IPS DF 6.9 (cell line): ENCODE measurements around the gene POLL.

Experiments
- DNase-seq: peaks from one replicate; pipeline ENCODE4 v3.0.0-alpha.2; 2013; ENCODE audit warnings: low read depth, low spot score
- H3K27ac ChIP-seq: one replicate; pipeline ENCODE4 v1.5.1; 2013; ENCODE audit warnings: low read length, control low read depth
- H3K27me3 ChIP-seq: 2 replicates; pipeline ENCODE4 v1.6.1; 2013; ENCODE audit warnings: mild to moderate bottlenecking, low read length; ENCODE audit not compliant: control insufficient read depth, insufficient read depth
- H3K36me3 ChIP-seq: 2 replicates; pipeline ENCODE4 v1.6.1; 2013; ENCODE audit warnings: low read length; ENCODE audit not compliant: control insufficient read depth, insufficient read depth
- H3K4me1 ChIP-seq: 2 replicates; pipeline ENCODE4 v1.6.1; 2013; ENCODE audit warnings: low read length; ENCODE audit not compliant: control insufficient read depth, insufficient read depth
- H3K4me3 ChIP-seq: 2 replicates; pipeline ENCODE4 v1.5.1; 2013; ENCODE audit warnings: mild to moderate bottlenecking, low read length
- H3K9me3 ChIP-seq: 2 replicates; pipeline ENCODE4 v1.6.1; 2013; ENCODE audit warnings: low read length, inconsistent platforms; ENCODE audit not compliant: control insufficient read depth, insufficient read depth
- WGBS: extraction: QIAGEN DNeasy Blood & Tissue Kit; methylation state at CpG from one replicate; pipeline ENCODE4 v1.1.7; 2013; ENCODE audit warnings: mixed read lengths, missing lambda C conversion rate; ENCODE audit not compliant: insufficient read length, insufficient coverage; 5-methylcytosine and 5-hydroxymethylcytosine counted together

The POLL gene

GRCh38 chr10:101567165-101568006 lies 20.7 kb downstream of the POLL start:
- Histone ChIP-seq H3K4me1 (peaks cover 6% of the 10 kb centered on the region; the same call in 1 of the 2 replicates), H3K27ac (no peak overlapping the region), H3K36me3 (no peaks in the 10 kb centered on the region), H3K4me3 (no peak overlapping the region), H3K9me3 (no peaks in the 10 kb centered on the region), H3K27me3 (peaks cover 4% of the 10 kb centered on the region; the same call in 1 of the 2 replicates)
- no CpG with 5 or more reads among the region's 7 CpGs for WGBS
- no peak for DNase-seq

GRCh38 chr10:101566333-101567164 lies 21.5 kb downstream of the POLL start:
- H3K27me3 ChIP-seq: peaks cover 4% of the 10 kb centered on the region; the same call in 1 of the 2 replicates
- no CpG with 5 or more reads among the region's 59 CpGs for WGBS
- H3K4me3 ChIP-seq: no peak overlapping the region
- peaks cover 6% of the 10 kb centered on the region; the same call in 1 of the 2 replicates for H3K4me1 ChIP-seq
- no peak for DNase-seq
- H3K27ac ChIP-seq: no peak overlapping the region
- no peaks in the 10 kb centered on the region for H3K9me3 ChIP-seq
- H3K36me3 ChIP-seq: no peaks in the 10 kb centered on the region

DNA sequence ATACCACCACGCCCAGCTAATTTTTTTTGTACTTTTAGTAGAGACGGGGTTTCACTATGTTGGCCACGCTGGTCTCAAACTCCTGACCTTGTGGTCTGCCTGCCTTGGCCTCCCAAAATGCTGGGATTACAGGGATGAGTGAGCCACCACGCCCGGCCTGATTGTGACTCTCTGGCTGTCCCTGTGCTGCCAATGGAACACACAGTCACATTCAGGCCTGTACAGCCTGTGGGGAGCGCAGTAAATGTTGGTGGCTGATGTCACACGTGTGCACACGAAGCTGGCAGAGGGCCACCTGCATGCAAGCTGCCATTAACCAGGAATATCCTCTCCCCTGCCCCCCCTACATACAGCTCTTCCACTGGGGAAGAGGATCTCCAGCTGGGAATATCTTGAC lies 22.1 kb downstream of the POLL start:
- Histone ChIP-seq H3K27ac (no peak overlapping the region), H3K9me3 (no peaks in the 10 kb centered on the region), H3K36me3 (no peaks in the 10 kb centered on the region), H3K27me3 (peaks cover 3% of the 10 kb centered on the region; the same call in 1 of the 2 replicates), H3K4me3 (no peak overlapping the region), H3K4me1 (peaks cover 6% of the 10 kb centered on the region; the same call in 1 of the 2 replicates)
- no peak for DNase-seq
- WGBS: no CpG with 5 or more reads among the region's 8 CpGs

DNA sequence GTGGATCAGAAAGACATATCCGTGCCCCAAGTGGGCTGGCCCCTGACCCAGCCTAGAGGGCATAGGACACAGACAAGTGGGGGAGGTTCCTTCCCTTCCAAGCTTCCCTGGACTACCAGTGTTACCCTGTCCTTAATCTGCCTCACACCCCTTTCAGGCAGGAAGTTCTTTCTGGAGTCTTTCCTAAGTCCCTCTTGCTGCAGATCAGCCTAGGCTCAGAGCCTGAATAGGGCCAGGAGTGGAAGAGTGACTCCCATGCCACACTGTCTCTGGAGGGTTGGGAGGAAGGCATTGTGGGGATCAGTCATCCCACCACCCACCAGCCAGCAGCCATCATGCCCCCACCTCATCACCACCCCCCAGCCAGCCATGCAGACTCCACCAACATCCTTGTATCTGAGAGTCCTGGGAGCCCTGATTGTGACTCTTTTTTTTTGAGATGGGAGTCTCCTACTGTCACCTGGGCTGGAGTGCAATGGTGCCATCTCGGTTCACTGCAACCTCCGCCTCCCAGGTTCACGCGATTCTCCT lies 22.6 kb downstream of the POLL start:
- DNase-seq: no peak
- no peaks in the 10 kb centered on the region for H3K36me3 ChIP-seq
- H3K27ac ChIP-seq: no peak overlapping the region
- H3K9me3 ChIP-seq: no peaks in the 10 kb centered on the region
- H3K4me1 ChIP-seq: peaks cover 5% of the 10 kb centered on the region; the same call in 1 of the 2 replicates
- no CpG with 5 or more reads among the region's 5 CpGs for WGBS
- no peak overlapping the region for H3K4me3 ChIP-seq
- H3K27me3 ChIP-seq: peaks cover 3% of the 10 kb centered on the region; the same call in 1 of the 2 replicates

DNA sequence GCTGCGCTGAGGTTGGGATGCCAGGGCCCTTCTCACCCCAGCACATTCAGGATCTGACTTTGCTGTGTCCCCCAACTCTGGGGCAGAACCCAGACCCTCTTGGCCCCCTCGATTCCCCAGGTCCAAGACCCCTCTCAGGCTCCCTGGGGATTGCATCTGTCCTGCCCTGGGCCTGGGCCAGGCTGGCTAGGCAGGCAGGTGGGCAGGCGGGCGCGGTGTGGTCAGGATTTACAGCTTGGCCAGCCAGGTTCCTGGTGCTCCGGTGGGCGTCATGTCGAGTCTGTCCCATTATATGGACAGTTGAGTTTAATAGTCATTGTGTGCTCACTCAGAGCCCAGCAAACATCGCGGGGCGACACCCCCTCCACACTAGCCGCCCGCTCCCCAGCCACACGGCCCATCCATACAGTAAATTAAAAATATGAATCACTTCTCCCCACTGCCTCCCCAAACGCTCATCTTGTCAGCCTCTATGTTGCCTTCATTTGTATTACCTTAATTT lies 23.5 kb downstream of the POLL start:
- Histone ChIP-seq H3K4me3 (no peak overlapping the region), H3K36me3 (no peaks in the 10 kb centered on the region), H3K27me3 (peaks cover 3% of the 10 kb centered on the region; the same call in 1 of the 2 replicates), H3K4me1 (peaks cover 5% of the 10 kb centered on the region; the same call in 1 of the 2 replicates), H3K9me3 (no peaks in the 10 kb centered on the region), H3K27ac (no peak overlapping the region)
- DNase-seq: no peak
- no CpG with 5 or more reads among the region's 15 CpGs for WGBS

DNA sequence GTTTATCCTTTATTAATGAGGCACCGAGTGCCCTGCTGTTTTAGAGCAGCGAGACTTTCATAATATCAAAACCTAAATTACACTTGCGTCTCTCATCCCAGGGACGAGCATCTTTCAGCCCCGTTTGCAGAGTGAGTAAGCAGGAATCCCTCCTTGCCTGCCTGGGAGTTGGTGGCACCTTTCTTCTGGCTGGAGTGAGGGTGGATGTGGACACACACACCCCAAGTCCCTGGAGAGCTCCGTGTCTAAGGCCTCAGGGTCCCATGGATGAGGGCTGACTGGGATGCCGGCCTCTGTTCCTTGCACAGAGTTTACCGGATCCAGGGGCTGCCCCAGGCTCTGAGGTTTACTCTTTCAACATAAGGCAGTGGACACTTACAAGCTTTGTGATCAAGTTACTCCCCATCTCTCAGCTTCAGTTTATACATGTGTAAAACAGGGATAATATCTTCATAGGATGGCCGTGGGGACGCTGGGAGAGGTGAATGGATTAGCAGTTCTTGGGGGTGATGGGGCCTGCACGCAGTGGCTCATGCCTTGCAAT lies 24.5 kb downstream of the POLL start:
- no peaks in the 10 kb centered on the region for H3K36me3 ChIP-seq
- no peak for DNase-seq
- no peaks in the 10 kb centered on the region for H3K9me3 ChIP-seq
- H3K27ac ChIP-seq: no peak overlapping the region
- peaks cover 5% of the 10 kb centered on the region for H3K4me1 ChIP-seq
- peaks cover 2% of the 10 kb centered on the region; the same call in 1 of the 2 replicates for H3K27me3 ChIP-seq
- WGBS: no CpG with 5 or more reads among the region's 11 CpGs
- no peak overlapping the region for H3K4me3 ChIP-seq

DNA sequence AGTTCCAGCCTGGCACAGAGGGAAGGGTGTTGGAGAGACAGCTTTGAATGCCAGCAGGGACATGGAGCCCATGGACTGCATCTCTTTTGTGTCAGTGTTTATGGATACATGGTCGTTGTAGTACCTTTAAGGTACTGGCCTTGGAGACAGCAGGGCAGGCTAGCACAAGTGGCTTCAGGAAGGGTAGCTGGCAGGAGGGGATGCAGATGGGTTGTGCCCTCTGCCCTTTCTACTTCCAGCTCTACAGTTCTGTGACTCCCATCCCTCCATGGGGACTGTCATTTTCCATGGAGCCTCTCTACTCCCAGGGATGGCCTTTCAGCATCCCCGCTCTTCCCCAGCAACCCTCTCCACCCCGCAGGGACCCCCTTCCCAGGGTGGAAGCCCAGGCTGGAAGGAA lies 25.1 kb downstream of the POLL start:
- DNase-seq: no peak
- peaks cover 6% of the 10 kb centered on the region for H3K4me1 ChIP-seq
- H3K4me3 ChIP-seq: no peak overlapping the region
- no peak overlapping the region for H3K27ac ChIP-seq
- H3K9me3 ChIP-seq: no peaks in the 10 kb centered on the region
- H3K27me3 ChIP-seq: no peaks in the 10 kb centered on the region; the same call in 1 of the 2 replicates
- no peaks in the 10 kb centered on the region for H3K36me3 ChIP-seq
- WGBS: no CpG with 5 or more reads among the region's 3 CpGs

DNA sequence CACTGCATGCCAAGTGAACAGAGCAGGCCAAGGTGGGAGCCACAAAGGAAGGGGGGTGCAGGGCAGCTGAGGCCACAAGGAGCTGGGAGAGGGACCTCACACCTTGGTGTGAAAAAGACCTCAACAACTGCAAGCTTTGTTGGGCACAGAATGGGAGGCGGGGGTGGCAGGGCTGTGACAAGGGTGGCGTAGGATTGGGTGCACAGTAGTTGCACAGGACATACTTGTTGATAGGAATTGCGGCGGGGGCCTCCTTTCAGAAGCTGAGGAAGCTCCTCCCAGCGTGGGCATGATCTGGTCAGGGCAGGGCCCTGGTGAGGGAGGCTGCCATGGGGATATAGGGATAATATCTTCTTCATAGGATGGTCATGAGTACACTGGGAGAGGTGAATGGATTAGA lies 25.8 kb downstream of the POLL start:
- Histone ChIP-seq H3K4me1 (peaks cover 6% of the 10 kb centered on the region), H3K36me3 (no peaks in the 10 kb centered on the region), H3K27me3 (no peaks in the 10 kb centered on the region; the same call in 1 of the 2 replicates), H3K9me3 (no peaks in the 10 kb centered on the region), H3K4me3 (no peak overlapping the region), H3K27ac (no peak overlapping the region)
- no peak for DNase-seq
- WGBS: no CpG with 5 or more reads among the region's 5 CpGs

GRCh38 chr10:101561068-101561915 lies 26.8 kb downstream of the POLL start:
- H3K27me3 ChIP-seq: no peaks in the 10 kb centered on the region
- WGBS: no CpG with 5 or more reads among the region's 15 CpGs
- no peaks in the 10 kb centered on the region for H3K36me3 ChIP-seq
- no peak overlapping the region for H3K4me3 ChIP-seq
- peaks cover 3% of the 10 kb centered on the region for H3K4me1 ChIP-seq
- no peak overlapping the region for H3K27ac ChIP-seq
- DNase-seq: no peak
- H3K9me3 ChIP-seq: no peaks in the 10 kb centered on the region
